Measurements from ENCODE around the gene KRTAP9-7.
"Not testable (repeated sequence)": the region's sequence is repeated elsewhere in the genome, so short reads cannot be mapped to it uniquely, and the experiment has no call there.

KRTAP9-7 gene

GRCh38 chr17:41275648-41276190 lies at the start of gene KRTAP9-7:
KRTAP9-7 (plus strand) TSS chr17:41275698; CDS start chr17:41275698, 0 bp downstream.
- DNase-seq (ENCODE audit: low spot score): not testable (repeated sequence)

- DNase-seq (ENCODE audit: low spot score): no peak
Measured at GRCh38 chr17:41226051-41226450, 49.4 kb upstream of the KRTAP9-7 start.

- DNase-seq (ENCODE audit: low spot score): not testable (repeated sequence)
Measured at GRCh38 chr17:41226598-41227095, 48.9 kb upstream of the KRTAP9-7 start, which contains the start of gene KRTAP9-2. KRTAP9-2 (plus strand) TSS chr17:41226648; CDS start chr17:41226655, 7 bp downstream.

GRCh38 chr17:41230094-41230493 lies 45.4 kb upstream of the KRTAP9-7 start:
- no peak for DNase-seq (ENCODE audit: low spot score)

GRCh38 chr17:41231731-41232130 lies 43.8 kb upstream of the KRTAP9-7 start:
- no peak for DNase-seq (ENCODE audit: low spot score)

GRCh38 chr17:41232399-41233105 lies 42.9 kb upstream of the KRTAP9-7 start, which contains the start of gene KRTAP9-3:
KRTAP9-3 (plus strand) TSS chr17:41232449; CDS start chr17:41232502, 53 bp downstream.
- DNase-seq (ENCODE audit: low spot score): not testable (repeated sequence)

- DNase-seq (ENCODE audit: low spot score): not testable (repeated sequence)
Measured at GRCh38 chr17:41237116-41237515, 38.4 kb upstream of the KRTAP9-7 start.

GRCh38 chr17:41237949-41238437 lies 37.5 kb upstream of the KRTAP9-7 start, which contains the start of gene KRTAP9-8:
KRTAP9-8 (plus strand) TSS chr17:41237999; CDS start chr17:41238052, 53 bp downstream.
- DNase-seq (ENCODE audit: low spot score): not testable (repeated sequence)

GRCh38 chr17:41246995-41247787 lies 28.3 kb upstream of the KRTAP9-7 start:
- not testable (repeated sequence) for DNase-seq (ENCODE audit: low spot score)

GRCh38 chr17:41249637-41250240 lies 25.8 kb upstream of the KRTAP9-7 start, which contains the start of gene KRTAP9-4:
KRTAP9-4 (plus strand) TSS chr17:41249687; CDS start chr17:41249721, 34 bp downstream.
- DNase-seq (ENCODE audit: low spot score): not testable (repeated sequence)

- DNase-seq (ENCODE audit: low spot score): no peak
Measured at GRCh38 chr17:41251261-41251660, 24.2 kb upstream of the KRTAP9-7 start.

GRCh38 chr17:41254861-41255260 lies 20.6 kb upstream of the KRTAP9-7 start:
- no peak for DNase-seq (ENCODE audit: low spot score)

- DNase-seq (ENCODE audit: low spot score): not testable (repeated sequence)
Measured at GRCh38 chr17:41255381-41256290, 19.9 kb upstream of the KRTAP9-7 start, which contains the start of gene KRTAP9-9. KRTAP9-9 (plus strand) TSS chr17:41255384.

- no peak for DNase-seq (ENCODE audit: low spot score)
Measured at GRCh38 chr17:41256291-41256685, 19.2 kb upstream of the KRTAP9-7 start.

- no peak for DNase-seq (ENCODE audit: low spot score)
Measured at GRCh38 chr17:41258406-41258805, 17.1 kb upstream of the KRTAP9-7 start.

- no peak for DNase-seq (ENCODE audit: low spot score)
Measured at GRCh38 chr17:41263212-41263611, 12.3 kb upstream of the KRTAP9-7 start.

GRCh38 chr17:41264599-41264998 lies 10.9 kb upstream of the KRTAP9-7 start:
- DNase-seq (ENCODE audit: low spot score): no peak

- no peak for DNase-seq (ENCODE audit: low spot score)
Measured at GRCh38 chr17:41265078-41265477, 10.4 kb upstream of the KRTAP9-7 start, which contains the start of gene KRTAP9-6. KRTAP9-6 (plus strand) TSS chr17:41265378; CDS start chr17:41265378, 0 bp downstream.

GRCh38 chr17:41267711-41268110 lies 7.8 kb upstream of the KRTAP9-7 start:
- no peak for DNase-seq (ENCODE audit: low spot score)

GRCh38 chr17:41271323-41271722 lies 4.2 kb upstream of the KRTAP9-7 start:
- DNase-seq (ENCODE audit: low spot score): not testable (repeated sequence)

Data from SW480 (cell line).